ENCODE measurements around the gene PLEKHM2. TPM values are rescaled to one million over a fixed set of nuclear protein-coding genes. Genes with fewer than 3 reads are reported as not detected.
A peak's percentile ranks its signal among the peaks of the same experiment; 100 is the strongest.

PLEKHM2 gene
- polyA plus RNA-seq, 4 donors, result 42.3 to 54.1 (median 49.1) TPM

- DNase-seq (ENCODE audit: low read depth in 4 of 4, low spot score in 2 of 4), result no peak
Measured at GRCh38 chr1:15674386-15675159, 9.5 kb upstream of the PLEKHM2 start.

- no peak for DNase-seq (ENCODE audit: low read depth in 4 of 4, low spot score in 2 of 4)
Measured at GRCh38 chr1:15676010-15676409, 8.1 kb upstream of the PLEKHM2 start.

GRCh38 chr1:15676688-15677661 is 7.1 kb upstream of the PLEKHM2 start:
- DNase-seq (ENCODE audit: low read depth in 4 of 4, low spot score in 2 of 4), result no peak

GRCh38 chr1:15678578-15678977 is 5.5 kb upstream of the PLEKHM2 start:
- DNase-seq (ENCODE audit: low read depth in 4 of 4, low spot score in 2 of 4), result no peak

GRCh38 chr1:15680131-15680530 is 4.0 kb upstream of the PLEKHM2 start:
- no peak for DNase-seq (ENCODE audit: low read depth in 4 of 4, low spot score in 2 of 4)

GRCh38 chr1:15680561-15681348 is 3.4 kb upstream of the PLEKHM2 start:
- no peak for DNase-seq (ENCODE audit: low read depth in 4 of 4, low spot score in 2 of 4)

- no peak for DNase-seq (ENCODE audit: low read depth in 4 of 4, low spot score in 2 of 4)
Measured at GRCh38 chr1:15681349-15682292, 2.5 kb upstream of the PLEKHM2 start.

- DNase-seq (ENCODE audit: low read depth in 4 of 4, low spot score in 2 of 4), result no peak
Measured at GRCh38 chr1:15682936-15683341, 1.2 kb upstream of the PLEKHM2 start.

- DNase-seq (ENCODE audit: low read depth in 4 of 4, low spot score in 2 of 4), result no peak
Measured at GRCh38 chr1:15683345-15684039, 628 bp upstream of the PLEKHM2 start.

GRCh38 chr1:15684468-15685291 is 560 bp downstream of the PLEKHM2 start:
- peak in 1 of 4 donors; percentile 15 for DNase-seq (ENCODE audit: low read depth in 4 of 4, low spot score in 2 of 4)

- no peak for DNase-seq (ENCODE audit: low read depth in 4 of 4, low spot score in 2 of 4)
Measured at GRCh38 chr1:15685820-15686219, 1.7 kb downstream of the PLEKHM2 start.

- DNase-seq (ENCODE audit: low read depth in 4 of 4, low spot score in 2 of 4), result no peak
Measured at GRCh38 chr1:15687446-15687845, 3.3 kb downstream of the PLEKHM2 start.

GRCh38 chr1:15690317-15690716 is 6.2 kb downstream of the PLEKHM2 start:
- no peak for DNase-seq (ENCODE audit: low read depth in 4 of 4, low spot score in 2 of 4)

- no peak for DNase-seq (ENCODE audit: low read depth in 4 of 4, low spot score in 2 of 4)
Measured at GRCh38 chr1:15691434-15692032, 7.4 kb downstream of the PLEKHM2 start.

- DNase-seq (ENCODE audit: low read depth in 4 of 4, low spot score in 2 of 4), result no peak
Measured at GRCh38 chr1:15692121-15692682, 8.1 kb downstream of the PLEKHM2 start.

GRCh38 chr1:15693371-15693770 is 9.3 kb downstream of the PLEKHM2 start:
- DNase-seq (ENCODE audit: low read depth in 4 of 4, low spot score in 2 of 4), result no peak

- DNase-seq (ENCODE audit: low read depth in 4 of 4, low spot score in 2 of 4), result no peak
Measured at GRCh38 chr1:15696956-15697521, 12.9 kb downstream of the PLEKHM2 start.
